ENCODE measurements around the gene SORBS2. TPM values are rescaled to one million over a fixed set of nuclear protein-coding genes. Genes with fewer than 3 reads are reported as not detected.

SORBS2 gene
- total and polyA plus RNA-seq, 2 donors (not counting 1 experiment from before 2014, with no cell fraction given) = 0.25 to 0.89 TPM

DNA sequence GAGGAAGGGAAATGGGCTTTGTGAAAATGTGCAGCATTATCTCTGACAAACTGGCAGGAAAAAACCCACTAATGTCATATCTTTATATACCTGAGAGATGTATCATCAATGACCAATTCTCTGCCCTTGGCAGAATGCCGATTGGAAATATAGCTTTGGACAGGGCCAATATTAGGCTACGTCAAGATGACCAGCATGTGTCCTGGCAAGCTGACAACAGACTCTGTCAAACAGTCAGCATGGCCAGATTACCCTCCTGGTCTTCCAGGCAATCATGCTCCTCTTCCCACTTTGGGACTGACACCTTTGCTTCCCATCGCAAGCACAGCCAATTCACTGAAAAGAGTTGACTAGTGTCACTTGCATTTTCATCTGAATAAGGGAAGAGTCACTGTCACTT lies 57.0 kb downstream of the SORBS2 start:
- Mint-ChIP-seq H3K9me3 (ENCODE audit: insufficient read depth) (no peaks in the 10 kb centered on the region), H3K27me3 (peaks cover 18% of the 10 kb centered on the region), H3K27ac (no peak overlapping the region), H3K4me3 (no peak overlapping the region), H3K4me1 (no peaks in the 10 kb centered on the region)
- ChIA-PET POLR2A (no interaction called here), CTCF (no interaction called here)
- Histone ChIP-seq H3K4me3 (ENCODE audit: control extremely low read depth in 1 of 5, extremely low read depth in 1 of 5, insufficient read depth in 1 of 5, low read depth in 2 of 5, low read length in 4 of 5) (no peak overlapping the region), H3K9me3 (ENCODE audit: control extremely low read depth in 1 of 3, control insufficient read depth in 2 of 3, insufficient read depth in 1 of 3, low read length in 2 of 3) (no peaks in the 10 kb centered on the region), H3K79me2 (ENCODE audit: control insufficient read depth, insufficient read depth, low read length) (no peaks in the 10 kb centered on the region), H3K36me3 (replicated peaks in 1 of 2; ENCODE audit: control extremely low read depth in 1 of 2, control insufficient read depth in 1 of 2, extremely low read depth in 1 of 2, insufficient read depth in 2 of 2, low read length in 1 of 2) (no peaks in the 10 kb centered on the region), H3K4me2 (replicated peaks; ENCODE audit: low read depth, low read length, poor library complexity, severe bottlenecking) (no peak overlapping the region), H3K27me3 (replicated peaks in 1 of 4; ENCODE audit: control extremely low read depth in 1 of 4, control insufficient read depth in 3 of 4, insufficient read depth in 4 of 4, low read length in 3 of 4) (peaks cover 0 to 2% (median 0%) of the 10 kb centered on the region in 4 experiments), H3K9ac (ENCODE audit: low read length) (no peak overlapping the region), H2AFZ (ENCODE audit: insufficient read depth, low read depth, low read length, poor library complexity, severe bottlenecking) (no peak overlapping the region), H3K27ac (ENCODE audit: low read length in 2 of 2) (no peak overlapping the region), H3K4me1 (ENCODE audit: control insufficient read depth in 2 of 2, insufficient read depth in 2 of 2, low read length in 2 of 2) (no peaks in the 10 kb centered on the region), H4K20me1 (ENCODE audit: control insufficient read depth, insufficient read depth, low read length, poor library complexity, severe bottlenecking) (no peaks in the 10 kb centered on the region)
- no peak for TF ChIP-seq EZH2 (IDR thresholded peaks at IDR 0.05; ENCODE audit: borderline replicate concordance, insufficient read depth, low read depth, low read length, poor library complexity, severe bottlenecking)
- TF ChIP-seq, protein P1, sequence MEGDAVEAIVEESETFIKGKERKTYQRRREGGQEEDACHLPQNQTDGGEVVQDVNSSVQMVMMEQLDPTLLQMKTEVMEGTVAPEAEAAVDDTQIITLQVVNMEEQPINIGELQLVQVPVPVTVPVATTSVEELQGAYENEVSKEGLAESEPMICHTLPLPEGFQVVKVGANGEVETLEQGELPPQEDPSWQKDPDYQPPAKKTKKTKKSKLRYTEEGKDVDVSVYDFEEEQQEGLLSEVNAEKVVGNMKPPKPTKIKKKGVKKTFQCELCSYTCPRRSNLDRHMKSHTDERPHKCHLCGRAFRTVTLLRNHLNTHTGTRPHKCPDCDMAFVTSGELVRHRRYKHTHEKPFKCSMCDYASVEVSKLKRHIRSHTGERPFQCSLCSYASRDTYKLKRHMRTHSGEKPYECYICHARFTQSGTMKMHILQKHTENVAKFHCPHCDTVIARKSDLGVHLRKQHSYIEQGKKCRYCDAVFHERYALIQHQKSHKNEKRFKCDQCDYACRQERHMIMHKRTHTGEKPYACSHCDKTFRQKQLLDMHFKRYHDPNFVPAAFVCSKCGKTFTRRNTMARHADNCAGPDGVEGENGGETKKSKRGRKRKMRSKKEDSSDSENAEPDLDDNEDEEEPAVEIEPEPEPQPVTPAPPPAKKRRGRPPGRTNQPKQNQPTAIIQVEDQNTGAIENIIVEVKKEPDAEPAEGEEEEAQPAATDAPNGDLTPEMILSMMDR (IDR thresholded peaks at IDR 0.05) = no peak
- ATAC-seq (ENCODE audit: low read depth) (no peak), DNase-seq (no peak)
- WGBS (ENCODE audit: insufficient coverage) = 54% methylated on average over 2 of the region's 3 CpGs
- intact Hi-C loops (cut with micrococcal nuclease) = no loop called here

GRCh38 chr4:185752872-185753271 lies 59.1 kb downstream of the SORBS2 start:
- POLR2A ChIA-PET = no interaction called here

More at GRCh38 chr4:185752872-185753271, 59.1 kb downstream of the SORBS2 start:
- Mint-ChIP-seq H3K9me3 (ENCODE audit: insufficient read depth) (no peaks in the 10 kb centered on the region), H3K27ac (no peak overlapping the region), H3K4me3 (no peak overlapping the region), H3K4me1 (no peaks in the 10 kb centered on the region), H3K27me3 (peaks cover 25% of the 10 kb centered on the region)
- no peaks in the 10 kb centered on the region for H4K20me1 ChIP-seq (ENCODE audit: control insufficient read depth, insufficient read depth, low read length, poor library complexity, severe bottlenecking)
- no peaks in the 10 kb centered on the region for H3K9me3 ChIP-seq (ENCODE audit: control extremely low read depth in 1 of 3, control insufficient read depth in 2 of 3, insufficient read depth in 1 of 3, low read length in 2 of 3)
- no peak for DNase-seq
- no peak overlapping the region for H3K9ac ChIP-seq (ENCODE audit: low read length)
- WGBS (ENCODE audit: insufficient coverage) = 47% methylated on average over 4 of the region's 5 CpGs
- no peaks in the 10 kb centered on the region for H3K79me2 ChIP-seq (ENCODE audit: control insufficient read depth, insufficient read depth, low read length)
- TF ChIP-seq, protein P1 (IDR thresholded peaks at IDR 0.05) = no peak
- TF ChIP-seq EZH2 (IDR thresholded peaks at IDR 0.05; ENCODE audit: borderline replicate concordance, insufficient read depth, low read depth, low read length, poor library complexity, severe bottlenecking) = no peak
- no peak overlapping the region for H3K4me2 ChIP-seq (replicated peaks; ENCODE audit: low read depth, low read length, poor library complexity, severe bottlenecking)
- no peak overlapping the region for H3K27ac ChIP-seq (ENCODE audit: low read length in 2 of 2)
- no peaks in the 10 kb centered on the region for H3K36me3 ChIP-seq (replicated peaks in 1 of 2; ENCODE audit: control extremely low read depth in 1 of 2, control insufficient read depth in 1 of 2, extremely low read depth in 1 of 2, insufficient read depth in 2 of 2, low read length in 1 of 2)
- no peak for ATAC-seq (ENCODE audit: low read depth)
- peaks cover 0 to 2% (median 0%) of the 10 kb centered on the region in 4 experiments for H3K27me3 ChIP-seq (replicated peaks in 1 of 4; ENCODE audit: control extremely low read depth in 1 of 4, control insufficient read depth in 3 of 4, insufficient read depth in 4 of 4, low read length in 3 of 4)
- H3K4me1 ChIP-seq (ENCODE audit: control insufficient read depth in 2 of 2, insufficient read depth in 2 of 2, low read length in 2 of 2) = no peaks in the 10 kb centered on the region
- H3K4me3 ChIP-seq (ENCODE audit: control extremely low read depth in 1 of 5, extremely low read depth in 1 of 5, insufficient read depth in 1 of 5, low read depth in 2 of 5, low read length in 4 of 5) = no peak overlapping the region
- no peak overlapping the region for H2AFZ ChIP-seq (ENCODE audit: insufficient read depth, low read depth, low read length, poor library complexity, severe bottlenecking)
- intact Hi-C loops (cut with micrococcal nuclease) = no loop called here
- CTCF ChIA-PET = no interaction called here
